RCC 7860 (cell line): ENCODE results near the gene PCDHB5.
"Not testable (repeated sequence)": the region's sequence is repeated elsewhere in the genome, so short reads cannot be mapped to it uniquely, and the experiment has no call there.

ENCODE experiments used
- DNase-seq: peaks from one replicate; pipeline ENCODE4 v3.0.0-alpha.2; 2015; ENCODE audit warnings: low spot score
- FAIRE-seq: peaks from 2 replicates; lab custom pipeline; 2012; peaks lifted over from hg19 to GRCh38; lab: Jason Lieb, UNC

The PCDHB5 gene

GRCh38 chr5:141150993-141151325 is 16.0 kb downstream of the PCDHB5 start:
- FAIRE-seq, result no peak
- DNase-seq, result no peak

- FAIRE-seq, result not testable (repeated sequence)
Observed at GRCh38 chr5:141151632-141152031, 16.6 kb downstream of the PCDHB5 start.

GRCh38 chr5:141152096-141152495 is 17.1 kb downstream of the PCDHB5 start:
- DNase-seq, FAIRE-seq: not testable (repeated sequence)

More at GRCh38 chr5:141151632-141152031, 16.6 kb downstream of the PCDHB5 start:
- not testable (repeated sequence) for DNase-seq

GRCh38 chr5:141155540-141156374 is 20.8 kb downstream of the PCDHB5 start:
- FAIRE-seq, result no peak
- DNase-seq, result no peak

- not testable (repeated sequence) for DNase-seq
Observed at GRCh38 chr5:141157356-141157755, 22.4 kb downstream of the PCDHB5 start.

GRCh38 chr5:141157901-141158300 is 22.9 kb downstream of the PCDHB5 start:
- not testable (repeated sequence) for FAIRE-seq, DNase-seq

More at GRCh38 chr5:141157356-141157755, 22.4 kb downstream of the PCDHB5 start:
- FAIRE-seq, result not testable (repeated sequence)

GRCh38 chr5:141172381-141173204 is 37.6 kb downstream of the PCDHB5 start, which contains the start of gene PCDHB7:
Gene PCDHB7 (plus strand): TSS chr5:141172644. CDS start chr5:141172836, 192 bp downstream.
- DNase-seq, result peak; percentile 14
- no peak for FAIRE-seq

GRCh38 chr5:141174291-141175104 is 39.5 kb downstream of the PCDHB5 start:
- DNase-seq, FAIRE-seq: not testable (repeated sequence)

GRCh38 chr5:141175933-141176332 is 40.9 kb downstream of the PCDHB5 start:
- DNase-seq (no peak), FAIRE-seq (no peak)

- not testable (repeated sequence) for DNase-seq, FAIRE-seq
Observed at GRCh38 chr5:141177577-141178191, 42.7 kb downstream of the PCDHB5 start, which contains the start of gene PCDHB8. Gene PCDHB8 (plus strand): TSS chr5:141177790. CDS start chr5:141178035, 245 bp downstream.

GRCh38 chr5:141179371-141179770 is 44.4 kb downstream of the PCDHB5 start:
- not testable (repeated sequence) for FAIRE-seq, DNase-seq

- FAIRE-seq, DNase-seq: not testable (repeated sequence)
Observed at GRCh38 chr5:141179876-141180275, 44.9 kb downstream of the PCDHB5 start.

GRCh38 chr5:141180313-141180712 is 45.3 kb downstream of the PCDHB5 start:
- DNase-seq (no peak), FAIRE-seq (no peak)

GRCh38 chr5:141182248-141182647 is 47.2 kb downstream of the PCDHB5 start, which contains the start of gene PCDHB16:
Gene PCDHB16 (plus strand): TSS chr5:141182387. CDS start chr5:141182560, 173 bp downstream.
- DNase-seq (no peak), FAIRE-seq (no peak)

- FAIRE-seq, DNase-seq: not testable (repeated sequence)
Observed at GRCh38 chr5:141184117-141184855, 49.3 kb downstream of the PCDHB5 start.

- FAIRE-seq, result no peak
- no peak for DNase-seq
Observed at GRCh38 chr5:141186897-141187512, 52.0 kb downstream of the PCDHB5 start, which contains the start of gene PCDHB9. Gene PCDHB9 (plus strand): TSS chr5:141187161. CDS start chr5:141187319, 158 bp downstream.
